Measurements from ENCODE around the gene DLG2. TPM values are rescaled to one million over a fixed set of nuclear protein-coding genes. Genes with fewer than 3 reads are reported as not detected.

The DLG2 gene
- polyA plus RNA-seq, 3 donors = 0.24 to 0.39 TPM; not detected in 1

- Mint-ChIP-seq H3K9me3 (peaks cover 2 to 20% (median 7%) of the 10 kb centered on the region in 7 donors), H3K36me3 (no peaks in the 10 kb centered on the region), H3K4me3 (no peak overlapping the region), H3K27me3 (ENCODE audit: low read depth in 3 of 3) (no peaks in the 10 kb centered on the region), H3K27ac (no peak overlapping the region), H3K4me1 (no peaks in the 10 kb centered on the region)
- no peaks in the 10 kb centered on the region for H3K4me1 ChIP-seq (ENCODE audit: control insufficient read depth in 1 of 2, insufficient read depth in 2 of 2, low read length in 2 of 2)
- no peak for TF ChIP-seq CTCF (IDR thresholded peaks at IDR 0.05)
- H3K79me2 ChIP-seq (ENCODE audit: insufficient read depth, low read length) = no peaks in the 10 kb centered on the region
- no peaks in the 10 kb centered on the region for H4K20me1 ChIP-seq (ENCODE audit: insufficient read depth, low read length)
- H2AFZ ChIP-seq (ENCODE audit: insufficient read depth, low read depth, low read length, poor library complexity, severe bottlenecking) = no peak overlapping the region
- H3K4me2 ChIP-seq (replicated peaks; ENCODE audit: extremely low read depth, low read length, poor library complexity, severe bottlenecking) = no peak overlapping the region
- no peak overlapping the region for H3K4me3 ChIP-seq (replicated peaks in 1 of 3; ENCODE audit: low read depth in 2 of 3, low read length in 3 of 3)
- no peak overlapping the region for H3K9ac ChIP-seq (ENCODE audit: insufficient read depth, low read length, poor library complexity, severe bottlenecking)
- no peak for DNase-seq
- no peak overlapping the region for H3K27ac ChIP-seq (ENCODE audit: low read depth in 1 of 2, low read length in 2 of 2)
- H3K9me3 ChIP-seq (replicated peaks in 1 of 2; ENCODE audit: control insufficient read depth in 1 of 2, insufficient read depth in 1 of 2, low read length in 2 of 2) = no peaks in the 10 kb centered on the region
- no peaks in the 10 kb centered on the region for H3K36me3 ChIP-seq (replicated peaks in 1 of 2; ENCODE audit: control insufficient read depth in 1 of 2, insufficient read depth in 2 of 2, low read length in 2 of 2)
- H3K27me3 ChIP-seq (ENCODE audit: control insufficient read depth in 2 of 2, insufficient read depth in 2 of 2, low read length in 2 of 2) = no peaks in the 10 kb centered on the region
- intact Hi-C loops (cut with micrococcal nuclease) = no loop called here
Measured at GRCh38 chr11:85348945-85349344, 278.2 kb downstream of the DLG2 start.

DNA sequence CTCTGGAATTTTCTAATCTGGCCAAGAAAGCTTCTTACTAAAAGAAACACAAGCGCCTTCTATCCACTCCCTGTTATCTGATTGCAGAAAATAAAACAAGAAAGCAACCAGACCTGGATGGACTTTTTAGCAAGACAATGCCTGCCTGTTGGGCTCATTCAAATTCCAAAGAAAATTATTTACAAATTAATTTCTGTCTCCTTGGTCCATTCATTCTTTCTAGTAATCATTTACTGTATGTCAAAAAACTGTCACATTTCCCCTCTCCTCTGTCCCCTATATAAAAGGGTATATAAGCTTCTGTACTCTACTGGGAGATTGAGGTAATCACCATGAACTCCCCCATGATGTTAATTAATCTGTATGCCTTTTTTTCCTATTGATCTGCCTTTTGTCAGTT is 279.9 kb downstream of the DLG2 start:
- no peaks in the 10 kb centered on the region for H3K36me3 Mint-ChIP-seq

More for the DNA sequence above, 279.9 kb downstream of the DLG2 start:
- Histone ChIP-seq H3K4me3 (replicated peaks in 1 of 3; ENCODE audit: low read depth in 2 of 3, low read length in 3 of 3) (no peak overlapping the region), H4K20me1 (ENCODE audit: insufficient read depth, low read length) (no peaks in the 10 kb centered on the region), H3K27ac (ENCODE audit: low read depth in 1 of 2, low read length in 2 of 2) (no peak overlapping the region), H3K9ac (ENCODE audit: insufficient read depth, low read length, poor library complexity, severe bottlenecking) (no peak overlapping the region), H3K36me3 (replicated peaks in 1 of 2; ENCODE audit: control insufficient read depth in 1 of 2, insufficient read depth in 2 of 2, low read length in 2 of 2) (no peaks in the 10 kb centered on the region), H3K4me2 (replicated peaks; ENCODE audit: extremely low read depth, low read length, poor library complexity, severe bottlenecking) (no peak overlapping the region), H3K79me2 (ENCODE audit: insufficient read depth, low read length) (no peaks in the 10 kb centered on the region), H3K9me3 (replicated peaks in 1 of 2; ENCODE audit: control insufficient read depth in 1 of 2, insufficient read depth in 1 of 2, low read length in 2 of 2) (no peaks in the 10 kb centered on the region), H3K27me3 (ENCODE audit: control insufficient read depth in 2 of 2, insufficient read depth in 2 of 2, low read length in 2 of 2) (no peaks in the 10 kb centered on the region), H2AFZ (ENCODE audit: insufficient read depth, low read depth, low read length, poor library complexity, severe bottlenecking) (no peak overlapping the region), H3K4me1 (ENCODE audit: control insufficient read depth in 1 of 2, insufficient read depth in 2 of 2, low read length in 2 of 2) (no peaks in the 10 kb centered on the region)
- intact Hi-C loops (cut with micrococcal nuclease) = no loop called here
- no peak for DNase-seq
- no peak overlapping the region for H3K27ac Mint-ChIP-seq
- WGBS (ENCODE audit: insufficient coverage) = no CpG with 5 or more reads among the region's 1 CpG
- H3K4me1 Mint-ChIP-seq = no peaks in the 10 kb centered on the region
- H3K27me3 Mint-ChIP-seq (ENCODE audit: low read depth in 3 of 3) = no peaks in the 10 kb centered on the region
- peaks cover 2 to 16% (median 6%) of the 10 kb centered on the region in 7 donors for H3K9me3 Mint-ChIP-seq
- TF ChIP-seq CTCF (IDR thresholded peaks at IDR 0.05) = no peak
- no peak overlapping the region for H3K4me3 Mint-ChIP-seq

All from CD14-positive monocyte (primary cell).